ENCODE results near the gene NES.
A peak's percentile ranks its signal among the peaks of the same experiment; 100 is the strongest.

Gene NES

GRCh38 chr1:156658945-156659574 is 18.1 kb downstream of the NES start:
- Histone ChIP-seq H3K4me1 (ENCODE audit: insufficient read depth, low read length) (peaks cover 43% of the 10 kb centered on the region), H3K4me3 (ENCODE audit: low read length) (no peak overlapping the region), H3K9me3 (ENCODE audit: insufficient read depth, low read depth, low read length) (no peaks in the 10 kb centered on the region), H3K27me3 (ENCODE audit: insufficient read depth, low read length) (peaks cover 56% of the 10 kb centered on the region), H3K27ac (ENCODE audit: low read length) (no peak overlapping the region), H3K36me3 (ENCODE audit: insufficient read depth, low read depth, low read length) (no peaks in the 10 kb centered on the region), H3K9ac (ENCODE audit: low read depth, low read length) (peak overlapping the region; percentile 35; the same call in 1 of the 2 replicates)

- H3K36me3 ChIP-seq (ENCODE audit: insufficient read depth, low read depth, low read length), result no peaks in the 10 kb centered on the region
- H3K9ac ChIP-seq (ENCODE audit: low read depth, low read length), result no peak overlapping the region
- peaks cover 62% of the 10 kb centered on the region for H3K27me3 ChIP-seq (ENCODE audit: insufficient read depth, low read length)
- no peak overlapping the region for H3K4me3 ChIP-seq (ENCODE audit: low read length)
- H3K27ac ChIP-seq (ENCODE audit: low read length), result no peak overlapping the region
- peaks cover 37% of the 10 kb centered on the region for H3K4me1 ChIP-seq (ENCODE audit: insufficient read depth, low read length)
- H3K9me3 ChIP-seq (ENCODE audit: insufficient read depth, low read depth, low read length), result no peaks in the 10 kb centered on the region
Observed at GRCh38 chr1:156658496-156658895, 18.7 kb downstream of the NES start.

- peaks cover 68% of the 10 kb centered on the region for H3K27me3 ChIP-seq (ENCODE audit: insufficient read depth, low read length)
- H3K4me3 ChIP-seq (ENCODE audit: low read length), result peak overlapping the region; percentile 73; the same call in 1 of the 2 replicates
- no peaks in the 10 kb centered on the region for H3K36me3 ChIP-seq (ENCODE audit: insufficient read depth, low read depth, low read length)
- no peak overlapping the region for H3K9ac ChIP-seq (ENCODE audit: low read depth, low read length)
- H3K27ac ChIP-seq (ENCODE audit: low read length), result no peak overlapping the region
- H3K9me3 ChIP-seq (ENCODE audit: insufficient read depth, low read depth, low read length), result no peaks in the 10 kb centered on the region
- H3K4me1 ChIP-seq (ENCODE audit: insufficient read depth, low read length), result peaks cover 31% of the 10 kb centered on the region
Observed at GRCh38 chr1:156657741-156658319, 19.4 kb downstream of the NES start.

GRCh38 chr1:156656806-156657740 is 20.1 kb downstream of the NES start:
- peaks cover 23% of the 10 kb centered on the region for H3K4me1 ChIP-seq (ENCODE audit: insufficient read depth, low read length)
- H3K4me3 ChIP-seq (ENCODE audit: low read length), result peak overlapping the region; percentile 73
- H3K36me3 ChIP-seq (ENCODE audit: insufficient read depth, low read depth, low read length), result no peaks in the 10 kb centered on the region
- no peak overlapping the region for H3K27ac ChIP-seq (ENCODE audit: low read length)
- H3K27me3 ChIP-seq (ENCODE audit: insufficient read depth, low read length), result peaks cover 73% of the 10 kb centered on the region
- no peaks in the 10 kb centered on the region for H3K9me3 ChIP-seq (ENCODE audit: insufficient read depth, low read depth, low read length)
- H3K9ac ChIP-seq (ENCODE audit: low read depth, low read length), result peak overlapping the region; percentile 8; the same call in 1 of the 2 replicates

- peaks cover 15% of the 10 kb centered on the region for H3K4me1 ChIP-seq (ENCODE audit: insufficient read depth, low read length)
- H3K4me3 ChIP-seq (ENCODE audit: low read length), result peak overlapping the region; percentile 73; the same call in 1 of the 2 replicates
- no peak overlapping the region for H3K9ac ChIP-seq (ENCODE audit: low read depth, low read length)
- H3K27me3 ChIP-seq (ENCODE audit: insufficient read depth, low read length), result peaks cover 83% of the 10 kb centered on the region
- H3K36me3 ChIP-seq (ENCODE audit: insufficient read depth, low read depth, low read length), result no peaks in the 10 kb centered on the region
- H3K9me3 ChIP-seq (ENCODE audit: insufficient read depth, low read depth, low read length), result no peaks in the 10 kb centered on the region
- no peak overlapping the region for H3K27ac ChIP-seq (ENCODE audit: low read length)
Observed at GRCh38 chr1:156655904-156656516, 21.2 kb downstream of the NES start.

- Histone ChIP-seq H3K27ac (ENCODE audit: low read length) (no peak overlapping the region), H3K4me3 (ENCODE audit: low read length) (no peak overlapping the region), H3K9ac (ENCODE audit: low read depth, low read length) (no peak overlapping the region), H3K4me1 (ENCODE audit: insufficient read depth, low read length) (peaks cover 8% of the 10 kb centered on the region), H3K9me3 (ENCODE audit: insufficient read depth, low read depth, low read length) (no peaks in the 10 kb centered on the region), H3K27me3 (ENCODE audit: insufficient read depth, low read length) (peaks cover 90% of the 10 kb centered on the region), H3K36me3 (ENCODE audit: insufficient read depth, low read depth, low read length) (no peaks in the 10 kb centered on the region)
Observed at GRCh38 chr1:156655151-156655903, 21.9 kb downstream of the NES start.

- H3K4me1 ChIP-seq (ENCODE audit: insufficient read depth, low read length), result peaks cover 5% of the 10 kb centered on the region; the same call in 1 of the 2 replicates
- no peak overlapping the region for H3K4me3 ChIP-seq (ENCODE audit: low read length)
- H3K9me3 ChIP-seq (ENCODE audit: insufficient read depth, low read depth, low read length), result no peaks in the 10 kb centered on the region
- H3K9ac ChIP-seq (ENCODE audit: low read depth, low read length), result no peak overlapping the region
- H3K27ac ChIP-seq (ENCODE audit: low read length), result no peak overlapping the region
- peaks cover 95% of the 10 kb centered on the region for H3K27me3 ChIP-seq (ENCODE audit: insufficient read depth, low read length)
- H3K36me3 ChIP-seq (ENCODE audit: insufficient read depth, low read depth, low read length), result no peaks in the 10 kb centered on the region
Observed at GRCh38 chr1:156654700-156655099, 22.5 kb downstream of the NES start.

- no peak overlapping the region for H3K9ac ChIP-seq (ENCODE audit: low read depth, low read length)
- H3K4me1 ChIP-seq (ENCODE audit: insufficient read depth, low read length), result no peaks in the 10 kb centered on the region; the same call in 1 of the 2 replicates
- peaks cover 95% of the 10 kb centered on the region for H3K27me3 ChIP-seq (ENCODE audit: insufficient read depth, low read length)
- no peaks in the 10 kb centered on the region for H3K9me3 ChIP-seq (ENCODE audit: insufficient read depth, low read depth, low read length)
- H3K27ac ChIP-seq (ENCODE audit: low read length), result no peak overlapping the region
- H3K4me3 ChIP-seq (ENCODE audit: low read length), result no peak overlapping the region
- H3K36me3 ChIP-seq (ENCODE audit: insufficient read depth, low read depth, low read length), result no peaks in the 10 kb centered on the region
Observed at GRCh38 chr1:156652992-156653355, 24.2 kb downstream of the NES start.

GRCh38 chr1:156652131-156652991 is 24.8 kb downstream of the NES start:
- H3K36me3 ChIP-seq (ENCODE audit: insufficient read depth, low read depth, low read length), result no peaks in the 10 kb centered on the region
- H3K27me3 ChIP-seq (ENCODE audit: insufficient read depth, low read length), result peaks cover 93% of the 10 kb centered on the region

GRCh38 chr1:156648951-156649350 is 28.3 kb downstream of the NES start:
- Histone ChIP-seq H3K4me3 (ENCODE audit: low read length) (no peak overlapping the region), H3K27me3 (ENCODE audit: insufficient read depth, low read length) (peaks cover 91% of the 10 kb centered on the region), H3K4me1 (ENCODE audit: insufficient read depth, low read length) (no peaks in the 10 kb centered on the region), H3K27ac (ENCODE audit: low read length) (no peak overlapping the region), H3K9me3 (ENCODE audit: insufficient read depth, low read depth, low read length) (no peaks in the 10 kb centered on the region), H3K9ac (ENCODE audit: low read depth, low read length) (no peak overlapping the region), H3K36me3 (ENCODE audit: insufficient read depth, low read depth, low read length) (no peaks in the 10 kb centered on the region)

More at GRCh38 chr1:156652131-156652991, 24.8 kb downstream of the NES start:
- Histone ChIP-seq H3K4me3 (ENCODE audit: low read length) (no peak overlapping the region), H3K9ac (ENCODE audit: low read depth, low read length) (no peak overlapping the region), H3K27ac (ENCODE audit: low read length) (no peak overlapping the region), H3K9me3 (ENCODE audit: insufficient read depth, low read depth, low read length) (no peaks in the 10 kb centered on the region), H3K4me1 (ENCODE audit: insufficient read depth, low read length) (no peaks in the 10 kb centered on the region; the same call in 1 of the 2 replicates)
